Skeletal muscle tissue (tissue), 4 donors: ENCODE data around the gene LENG8. TPM values are rescaled to one million over a fixed set of nuclear protein-coding genes. Genes with fewer than 3 reads are reported as not detected.

ENCODE experiments used
- H3K27ac ChIP-seq: one replicate; pipeline ENCODE4 v1.7.0; 2013; ENCODE audit warnings: mild to moderate bottlenecking, low read depth, low read length, inconsistent platforms
- H3K27me3 ChIP-seq, 3 donors: one replicate each; pipeline ENCODE4 v1.7.0; 2013; ENCODE audit warnings: low read length in 3 of 3; ENCODE audit not compliant: control insufficient read depth in 3 of 3, insufficient read depth in 3 of 3
- H3K36me3 ChIP-seq, 3 donors: one replicate each; pipeline ENCODE4 v1.7.0; 2013; ENCODE audit warnings: low read length in 3 of 3; ENCODE audit not compliant: control insufficient read depth in 3 of 3, insufficient read depth in 3 of 3
- H3K4me1 ChIP-seq, 3 donors: one replicate each; pipeline ENCODE4 v1.7.0; 2013; ENCODE audit warnings: low read length in 3 of 3, mild to moderate bottlenecking in 3 of 3; ENCODE audit not compliant: control insufficient read depth in 3 of 3, insufficient read depth in 3 of 3
- H3K4me3 ChIP-seq, 3 donors: one replicate each; pipeline ENCODE4 v1.7.0; 2013; ENCODE audit warnings: low read length in 3 of 3
- H3K9ac ChIP-seq, 3 donors: one replicate each; pipeline ENCODE4 v1.7.0; 2013; ENCODE audit warnings: low read length in 3 of 3, mild to moderate bottlenecking in 3 of 3, moderate library complexity in 2 of 3, low read depth in 1 of 3
- H3K9me3 ChIP-seq, 3 donors: one replicate each; pipeline ENCODE4 v1.7.0; 2013; ENCODE audit warnings: low read length in 3 of 3; ENCODE audit not compliant: control insufficient read depth in 3 of 3
- total RNA-seq: library from RNA; depleted of rRNA; stranded (reverse); fragments of >200 nt; gene quantifications from one replicate; pipeline ENCODE4 v1.2.3, GENCODE V29; 2014
- donor health status: Osteomylitis.

LENG8 gene
- total RNA-seq, 1 donor from 2014 or later: 15.1 TPM

DNA sequence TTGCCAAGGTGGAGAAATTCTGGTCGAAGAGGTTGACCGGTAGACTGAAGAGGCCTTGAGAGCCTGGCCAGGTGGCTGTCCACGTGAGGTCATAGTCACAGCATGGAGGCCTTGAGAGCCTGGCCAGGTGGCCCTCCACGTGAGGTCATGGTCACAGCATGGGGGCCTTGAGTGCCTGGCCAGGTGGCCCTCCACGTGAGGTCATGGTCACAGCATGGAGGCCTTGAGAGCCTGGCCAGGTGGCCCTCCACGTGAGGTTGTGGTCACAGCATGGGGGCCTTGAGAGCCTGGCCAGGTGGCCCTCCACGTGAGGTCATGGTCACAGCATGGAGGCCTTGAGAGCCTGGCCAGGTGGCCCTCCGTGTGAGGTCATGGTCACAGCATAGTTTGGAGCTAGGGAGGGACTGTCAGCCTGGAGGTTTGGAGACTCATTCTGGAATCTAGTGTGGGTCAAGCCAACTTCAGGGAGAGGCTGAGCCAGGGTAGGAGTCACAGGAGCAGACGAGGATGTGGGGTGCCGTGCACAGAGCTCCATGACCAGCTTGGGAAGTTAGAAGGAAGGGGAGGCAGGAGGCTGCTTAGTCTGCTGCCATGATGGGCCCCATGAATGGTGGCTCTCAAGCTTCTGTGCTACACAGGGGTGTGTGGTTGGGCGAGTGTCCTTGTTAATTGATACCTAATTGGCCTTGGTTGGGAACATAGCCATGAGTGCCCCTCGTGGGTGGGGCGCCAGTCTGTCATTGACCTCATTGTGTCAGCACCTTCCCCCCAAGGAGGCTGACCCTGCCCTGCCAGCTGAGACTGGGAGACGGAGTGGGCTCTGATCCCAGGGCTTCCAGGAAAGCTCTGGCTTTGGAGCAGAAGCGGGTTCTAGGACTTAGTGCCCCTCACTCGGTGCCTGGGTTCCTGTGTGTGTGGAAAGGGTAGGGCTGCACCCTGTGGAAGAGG lies 10.6 kb downstream of the LENG8 start:
- H3K27me3 ChIP-seq: no peaks in the 10 kb centered on the region
- peaks cover 15 to 29% (median 28%) of the 10 kb centered on the region in 3 donors for H3K4me1 ChIP-seq
- no peak overlapping the region for H3K9ac ChIP-seq
- peaks cover 58 to 61% (median 60%) of the 10 kb centered on the region in 3 donors for H3K36me3 ChIP-seq
- no peaks in the 10 kb centered on the region for H3K9me3 ChIP-seq
- no peak overlapping the region for H3K27ac ChIP-seq
- no peak overlapping the region for H3K4me3 ChIP-seq

GRCh38 chr19:54460230-54461005 lies 11.4 kb downstream of the LENG8 start:
- Histone ChIP-seq H3K36me3 (peaks cover 50 to 53% (median 51%) of the 10 kb centered on the region in 3 donors), H3K9me3 (no peaks in the 10 kb centered on the region), H3K27me3 (no peaks in the 10 kb centered on the region), H3K27ac (no peak overlapping the region), H3K4me3 (no peak overlapping the region), H3K4me1 (peaks cover 15 to 29% (median 28%) of the 10 kb centered on the region in 3 donors), H3K9ac (no peak overlapping the region)

DNA sequence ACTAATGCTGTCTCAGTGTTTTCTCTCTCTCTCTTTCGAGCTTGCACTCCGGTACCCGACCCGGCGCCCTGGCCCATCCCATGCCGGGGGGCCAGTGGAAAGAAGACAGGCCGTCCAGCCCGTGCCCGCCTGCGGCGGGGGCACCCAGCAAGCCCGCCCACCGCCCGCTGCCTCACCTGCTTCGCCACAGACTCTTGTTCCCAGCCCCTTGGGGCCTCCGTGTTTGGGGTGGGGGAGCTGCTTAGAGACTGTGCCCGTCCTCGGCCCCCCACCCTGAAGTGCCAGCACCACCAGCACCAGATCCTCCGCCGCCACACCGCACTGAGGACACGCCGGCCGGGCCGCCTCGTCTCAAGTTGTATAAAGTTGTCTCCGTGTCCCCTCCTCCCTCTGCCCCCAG lies 12.2 kb downstream of the LENG8 start:
- H3K9ac ChIP-seq: no peak overlapping the region
- no peaks in the 10 kb centered on the region for H3K9me3 ChIP-seq
- H3K27ac ChIP-seq: no peak overlapping the region
- H3K4me1 ChIP-seq: peaks cover 15 to 29% (median 28%) of the 10 kb centered on the region in 3 donors
- H3K4me3 ChIP-seq: no peak overlapping the region
- H3K27me3 ChIP-seq: no peaks in the 10 kb centered on the region
- H3K36me3 ChIP-seq: peaks cover 42 to 45% (median 43%) of the 10 kb centered on the region in 3 donors

DNA sequence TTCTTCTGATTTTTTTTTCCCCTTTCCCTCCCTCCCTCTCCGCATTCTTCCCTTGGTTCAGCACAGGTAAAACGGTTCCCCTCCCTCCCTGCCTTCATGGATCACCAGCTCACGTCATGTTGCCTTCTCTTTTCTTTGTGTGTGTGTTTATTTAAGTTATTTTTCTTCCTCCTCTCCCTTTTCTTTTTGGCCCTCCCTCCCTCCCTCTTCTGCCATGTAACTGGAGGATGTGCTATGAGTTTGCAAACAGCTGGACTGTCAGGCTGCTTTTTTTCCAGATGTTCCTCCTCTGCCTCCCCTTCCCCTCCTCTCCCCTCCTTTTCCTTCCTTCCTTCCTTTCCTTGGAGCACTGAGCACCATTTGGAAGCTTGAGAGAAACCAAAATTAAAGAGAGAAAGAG lies 12.6 kb downstream of the LENG8 start:
- Histone ChIP-seq H3K27ac (no peak overlapping the region), H3K9ac (no peak overlapping the region), H3K27me3 (no peaks in the 10 kb centered on the region), H3K4me1 (peaks cover 15 to 29% (median 28%) of the 10 kb centered on the region in 3 donors), H3K4me3 (no peak overlapping the region), H3K36me3 (peaks cover 38 to 41% (median 39%) of the 10 kb centered on the region in 3 donors), H3K9me3 (no peaks in the 10 kb centered on the region)

DNA sequence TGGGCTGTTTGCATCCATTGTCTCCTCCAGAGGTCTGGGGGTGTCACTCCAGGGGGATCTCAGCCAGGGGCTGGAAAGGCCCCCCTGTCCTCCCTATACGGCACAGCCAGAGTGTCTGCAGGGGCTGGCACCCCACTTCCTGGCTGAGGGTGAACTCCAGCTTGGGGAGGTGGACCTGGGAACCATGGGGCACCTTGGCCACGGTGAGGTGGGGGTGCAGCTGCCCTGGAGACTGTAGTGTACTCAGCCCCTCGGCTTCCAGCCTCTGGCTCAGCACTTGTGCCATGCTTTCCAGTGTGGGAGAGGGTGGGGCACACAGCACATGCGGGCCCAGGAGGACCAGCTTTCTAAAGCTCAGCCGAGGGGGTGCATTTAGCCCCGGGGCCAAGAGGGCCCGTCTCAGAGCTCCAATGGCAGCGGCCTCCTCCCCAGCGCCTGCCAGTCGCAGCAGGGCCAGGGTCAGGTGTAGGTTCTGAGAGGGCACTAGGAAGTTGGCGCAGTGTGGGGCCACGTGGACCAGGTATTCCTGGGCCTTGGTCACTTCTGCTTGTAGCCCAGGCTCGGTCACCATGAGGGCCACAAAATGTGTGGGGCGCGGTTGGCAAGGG lies 13.2 kb downstream of the LENG8 start:
- Histone ChIP-seq H3K4me3 (peak overlapping the region; percentile 62 to 80 (median 78)), H3K9me3 (no peaks in the 10 kb centered on the region), H3K36me3 (peaks cover 33 to 36% (median 34%) of the 10 kb centered on the region in 3 donors), H3K27me3 (no peaks in the 10 kb centered on the region), H3K27ac (peak overlapping the region; percentile 91), H3K4me1 (peaks cover 15 to 29% (median 28%) of the 10 kb centered on the region in 3 donors), H3K9ac (peak overlapping the region in 2 of 3 donors; percentile 84 to 86)

DNA sequence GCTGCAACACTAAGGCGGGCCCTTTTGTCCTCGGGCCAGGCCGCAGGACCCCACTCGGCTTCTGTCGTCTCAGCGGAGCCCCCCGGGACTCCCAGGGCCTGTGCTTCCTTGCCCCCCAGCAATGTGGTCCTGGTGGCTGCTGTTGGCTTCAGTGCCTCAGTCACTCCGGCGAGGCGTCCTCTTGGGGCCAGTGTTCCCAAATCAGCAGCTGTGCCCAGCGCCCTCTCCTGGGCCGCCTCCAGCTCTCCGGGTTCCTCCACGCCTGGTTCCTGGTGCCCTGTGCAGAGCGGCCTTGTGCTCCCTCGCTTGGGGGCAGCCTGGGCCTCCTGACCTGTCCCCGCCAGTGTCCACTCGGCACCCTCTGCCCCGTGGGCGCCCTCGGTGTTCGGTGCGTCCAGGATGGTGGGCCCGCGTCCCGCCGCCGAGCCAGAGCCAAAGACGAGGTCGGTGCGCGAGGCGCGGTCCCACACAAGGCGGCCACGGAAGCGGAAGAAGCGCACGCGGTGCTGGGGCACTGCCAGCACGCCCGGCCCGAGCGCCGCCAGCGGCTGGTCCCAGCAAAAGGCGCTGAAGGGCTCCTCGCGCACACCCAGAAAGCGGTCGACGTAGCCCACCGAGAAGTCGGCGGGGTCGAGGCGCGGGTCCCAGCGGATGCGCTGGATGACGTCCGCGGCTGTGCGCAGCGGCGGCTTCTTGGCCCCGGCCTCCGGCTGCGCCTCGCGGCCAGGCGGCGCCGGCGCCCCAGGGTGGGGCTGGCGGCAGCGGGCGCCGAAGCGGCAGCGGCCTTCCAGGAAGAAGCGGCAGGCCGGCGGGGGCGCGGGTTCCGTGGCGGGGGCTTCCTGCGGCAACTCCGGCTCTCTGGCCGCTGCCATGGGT lies 13.9 kb downstream of the LENG8 start:
- Histone ChIP-seq H3K27ac (peak overlapping the region; percentile 91), H3K9ac (peak overlapping the region; percentile 81 to 86 (median 84)), H3K27me3 (no peaks in the 10 kb centered on the region), H3K4me1 (peaks cover 15 to 29% (median 28%) of the 10 kb centered on the region in 3 donors), H3K9me3 (no peaks in the 10 kb centered on the region), H3K4me3 (peak overlapping the region; percentile 72 to 80 (median 78)), H3K36me3 (peaks cover 27 to 32% (median 29%) of the 10 kb centered on the region in 3 donors)

DNA sequence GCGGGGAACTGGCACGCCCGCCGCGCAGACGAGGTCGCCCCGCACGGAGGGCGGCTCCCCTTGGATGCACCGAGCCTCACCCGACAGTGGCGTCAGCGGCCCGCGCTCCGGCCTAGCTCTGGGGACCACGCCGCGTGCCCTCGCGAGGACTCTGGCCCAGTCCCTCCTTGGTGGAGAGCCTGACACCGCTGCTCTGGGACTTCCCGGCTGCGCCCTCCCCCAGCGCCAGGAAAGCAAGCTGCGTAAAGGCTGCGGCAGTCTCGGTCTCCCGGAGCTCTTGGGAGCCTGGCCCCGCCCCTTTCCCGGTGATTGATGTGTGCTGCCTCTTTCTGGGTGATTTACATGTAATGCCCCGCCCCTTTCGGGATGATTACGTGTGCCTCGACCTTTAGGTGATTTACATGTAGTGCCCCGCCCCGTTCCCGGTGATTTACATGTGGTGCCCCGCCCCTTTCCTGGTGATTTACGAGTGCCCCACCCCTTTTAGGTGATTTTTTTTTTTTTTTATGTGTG lies 14.6 kb downstream of the LENG8 start, which contains the start of gene LENG9:
Gene LENG9 (minus strand): TSS at position 248 of the 513 bp plus-strand sequence. CDS start 252 bp downstream, outside the sequence.
- Histone ChIP-seq H3K4me1 (peaks cover 15 to 29% (median 28%) of the 10 kb centered on the region in 3 donors), H3K27ac (peak within 1 kb of the TSS; percentile 91), H3K4me3 (peak within 1 kb of the TSS; percentile 72 to 80 (median 78)), H3K27me3 (no peaks in the 10 kb centered on the region), H3K36me3 (peaks cover 20 to 25% (median 22%) of the 10 kb centered on the region in 3 donors), H3K9ac (peak within 1 kb of the TSS; percentile 81 to 86 (median 84)), H3K9me3 (no peaks in the 10 kb centered on the region)

DNA sequence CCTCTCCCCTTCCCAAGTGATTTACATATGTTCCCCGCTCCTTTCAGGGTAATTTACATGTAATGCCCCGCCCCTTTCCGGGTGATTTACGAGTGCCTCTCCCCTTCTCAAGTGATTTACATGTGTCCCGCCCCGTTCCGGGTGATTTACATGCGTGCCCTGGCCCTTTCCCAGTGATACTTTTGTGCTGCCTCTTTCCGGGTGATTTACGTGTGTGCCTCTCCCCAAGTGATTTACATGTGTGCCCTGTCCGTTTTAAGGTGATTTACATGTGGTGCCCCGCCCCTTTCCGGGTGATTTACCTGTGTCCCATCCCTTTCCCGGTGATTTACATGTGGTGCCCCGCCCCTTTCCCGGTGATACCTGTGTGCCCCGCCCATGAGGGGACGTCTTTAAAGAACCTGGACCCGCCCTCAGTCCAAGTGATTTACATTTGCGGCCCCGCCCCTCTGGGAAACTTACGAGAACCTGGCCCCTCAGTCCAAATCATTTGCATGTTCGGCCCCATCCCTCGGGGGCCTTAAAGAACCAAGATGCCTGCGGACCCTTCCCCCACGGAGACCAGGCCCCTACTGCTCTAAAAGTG lies 15.1 kb downstream of the LENG8 start:
- H3K9ac ChIP-seq: peak overlapping the region; percentile 63 to 84 (median 79)
- peaks cover 0 to 1% (median 0%) of the 10 kb centered on the region in 3 donors for H3K27me3 ChIP-seq
- H3K4me1 ChIP-seq: peaks cover 15 to 29% (median 28%) of the 10 kb centered on the region in 3 donors
- H3K27ac ChIP-seq: peak overlapping the region; percentile 91
- peaks cover 14 to 19% (median 16%) of the 10 kb centered on the region in 3 donors for H3K36me3 ChIP-seq
- H3K4me3 ChIP-seq: peak overlapping the region; percentile 72 to 80 (median 78)
- no peaks in the 10 kb centered on the region for H3K9me3 ChIP-seq
